ENCODE results near the gene ATP8B4.

DNA sequence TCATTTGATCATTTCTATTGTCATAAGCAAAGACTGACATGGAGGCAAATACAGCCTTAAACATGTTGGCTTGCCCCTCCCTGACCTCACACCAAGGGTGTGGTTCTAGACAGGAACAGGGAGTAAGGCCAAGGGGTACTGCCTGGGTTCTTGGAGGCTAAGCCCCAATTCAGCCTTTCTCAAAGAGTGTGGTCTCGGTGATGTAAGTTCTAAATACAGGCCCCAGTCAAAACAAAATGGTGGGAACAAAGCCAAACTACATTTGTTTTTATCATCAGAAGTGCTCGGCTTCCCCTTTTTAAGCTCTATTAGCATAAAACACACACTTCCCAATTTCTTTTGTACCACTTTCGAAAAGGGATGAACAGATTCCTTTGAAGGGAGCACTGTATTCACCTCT, 129.5 kb downstream of the ATP8B4 start:
- TF ChIP-seq, protein P1, sequence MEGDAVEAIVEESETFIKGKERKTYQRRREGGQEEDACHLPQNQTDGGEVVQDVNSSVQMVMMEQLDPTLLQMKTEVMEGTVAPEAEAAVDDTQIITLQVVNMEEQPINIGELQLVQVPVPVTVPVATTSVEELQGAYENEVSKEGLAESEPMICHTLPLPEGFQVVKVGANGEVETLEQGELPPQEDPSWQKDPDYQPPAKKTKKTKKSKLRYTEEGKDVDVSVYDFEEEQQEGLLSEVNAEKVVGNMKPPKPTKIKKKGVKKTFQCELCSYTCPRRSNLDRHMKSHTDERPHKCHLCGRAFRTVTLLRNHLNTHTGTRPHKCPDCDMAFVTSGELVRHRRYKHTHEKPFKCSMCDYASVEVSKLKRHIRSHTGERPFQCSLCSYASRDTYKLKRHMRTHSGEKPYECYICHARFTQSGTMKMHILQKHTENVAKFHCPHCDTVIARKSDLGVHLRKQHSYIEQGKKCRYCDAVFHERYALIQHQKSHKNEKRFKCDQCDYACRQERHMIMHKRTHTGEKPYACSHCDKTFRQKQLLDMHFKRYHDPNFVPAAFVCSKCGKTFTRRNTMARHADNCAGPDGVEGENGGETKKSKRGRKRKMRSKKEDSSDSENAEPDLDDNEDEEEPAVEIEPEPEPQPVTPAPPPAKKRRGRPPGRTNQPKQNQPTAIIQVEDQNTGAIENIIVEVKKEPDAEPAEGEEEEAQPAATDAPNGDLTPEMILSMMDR (IDR thresholded peaks at IDR 0.05; ENCODE audit: low read depth, low read length) = no peak
- TF ChIP-seq POLR2A (IDR thresholded peaks at IDR 0.05; ENCODE audit: extremely low read depth, insufficient read length) (no peak), MYC (IDR thresholded peaks at IDR 0.05; ENCODE audit: low read depth, low read length) (no peak)
- TF ChIP-seq, protein P2, sequence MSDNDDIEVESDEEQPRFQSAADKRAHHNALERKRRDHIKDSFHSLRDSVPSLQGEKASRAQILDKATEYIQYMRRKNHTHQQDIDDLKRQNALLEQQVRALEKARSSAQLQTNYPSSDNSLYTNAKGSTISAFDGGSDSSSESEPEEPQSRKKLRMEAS (IDR thresholded peaks at IDR 0.05; ENCODE audit: low read depth, low read length) = no peak

Measured in NB4 (cell line).